ENCODE measurements around the gene IPO8.
"Not testable (repeated sequence)": the region's sequence is repeated elsewhere in the genome, so short reads cannot be mapped to it uniquely, and the experiment has no call there.

Gene IPO8

GRCh38 chr12:30687265-30687986 lies 8.2 kb downstream of the IPO8 start:
- no peak for DNase-seq (ENCODE audit: low read depth)

DNA sequence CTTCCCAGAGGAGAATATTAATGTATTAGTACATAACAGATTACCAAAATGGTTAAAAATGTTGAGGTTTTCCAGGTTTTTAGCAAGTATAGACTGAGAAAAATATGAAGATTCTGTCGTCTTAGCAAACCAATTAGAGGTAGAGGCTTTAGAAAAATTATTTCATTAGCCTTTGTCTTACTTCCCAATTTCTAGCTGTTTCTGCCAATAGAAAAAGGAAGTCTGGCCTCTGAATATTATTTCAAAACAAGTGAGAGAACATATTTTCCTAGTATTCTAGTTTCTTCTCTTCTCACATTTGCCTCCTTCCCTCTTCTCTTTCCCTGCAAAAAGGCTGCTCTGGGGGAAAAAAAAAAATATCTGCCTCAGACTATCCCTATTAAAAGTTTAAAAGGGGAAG lies 16.4 kb downstream of the IPO8 start:
- DNase-seq (ENCODE audit: low read depth): no peak

GRCh38 chr12:30678221-30678620 lies 17.4 kb downstream of the IPO8 start:
- no peak for DNase-seq (ENCODE audit: low read depth)

GRCh38 chr12:30661210-30661609 lies 34.5 kb downstream of the IPO8 start:
- no peak for DNase-seq (ENCODE audit: low read depth)

- no peak for DNase-seq (ENCODE audit: low read depth)
Observed at GRCh38 chr12:30652034-30652696, 43.5 kb downstream of the IPO8 start.

DNA sequence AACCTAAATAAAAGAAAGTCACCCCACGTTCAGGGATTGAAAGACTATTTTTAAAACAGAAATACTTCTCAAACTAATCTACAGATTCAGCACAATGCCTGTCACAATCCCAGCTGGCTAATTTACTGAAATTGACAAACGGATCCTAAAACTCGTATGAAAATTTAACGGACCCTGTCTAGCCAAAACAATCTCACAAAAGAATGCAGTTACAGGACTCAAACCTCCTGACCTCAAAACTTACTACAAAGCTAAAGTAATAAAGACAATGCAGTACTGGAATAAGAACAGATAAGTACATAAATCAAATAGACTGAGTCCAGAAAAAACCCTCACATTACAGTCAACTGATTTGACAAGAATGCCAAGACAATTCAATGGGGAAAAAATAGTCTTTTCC lies 48.8 kb downstream of the IPO8 start:
- no peak for DNase-seq (ENCODE audit: low read depth)

GRCh38 chr12:30643366-30643765 lies 52.3 kb downstream of the IPO8 start:
- no peak for DNase-seq (ENCODE audit: low read depth)

DNA sequence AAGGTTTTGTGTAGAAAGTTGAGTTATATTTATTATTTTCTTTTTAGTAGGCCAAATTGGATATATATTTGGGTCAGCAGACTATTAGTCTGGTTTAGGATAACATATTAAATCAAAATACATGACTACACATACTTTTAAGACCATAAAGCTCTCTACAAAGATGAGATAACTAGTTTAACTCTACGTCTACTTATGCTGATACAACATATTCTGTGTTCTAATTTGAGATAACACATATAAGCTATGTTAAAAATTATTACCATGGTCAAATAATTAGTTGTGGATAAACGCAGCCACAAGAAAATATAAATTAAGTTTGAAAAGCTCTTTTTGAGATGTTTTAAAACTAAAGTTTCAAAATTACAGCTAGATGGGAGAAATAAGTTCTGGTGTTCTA lies 55.3 kb downstream of the IPO8 start:
- DNase-seq (ENCODE audit: low read depth): no peak

GRCh38 chr12:30635385-30635784 lies 60.3 kb downstream of the IPO8 start:
- no peak for DNase-seq (ENCODE audit: low read depth)

GRCh38 chr12:30631740-30632139 lies 63.9 kb downstream of the IPO8 start:
- no peak for DNase-seq (ENCODE audit: low read depth)

GRCh38 chr12:30630979-30631285 lies 64.7 kb downstream of the IPO8 start:
- no peak for DNase-seq (ENCODE audit: low read depth)

- DNase-seq (ENCODE audit: low read depth): no peak
Observed at GRCh38 chr12:30630076-30630978, 65.3 kb downstream of the IPO8 start.

GRCh38 chr12:30626847-30627246 lies 68.8 kb downstream of the IPO8 start:
- DNase-seq (ENCODE audit: low read depth): no peak

GRCh38 chr12:30624009-30624408 lies 71.7 kb downstream of the IPO8 start:
- no peak for DNase-seq (ENCODE audit: low read depth)

DNA sequence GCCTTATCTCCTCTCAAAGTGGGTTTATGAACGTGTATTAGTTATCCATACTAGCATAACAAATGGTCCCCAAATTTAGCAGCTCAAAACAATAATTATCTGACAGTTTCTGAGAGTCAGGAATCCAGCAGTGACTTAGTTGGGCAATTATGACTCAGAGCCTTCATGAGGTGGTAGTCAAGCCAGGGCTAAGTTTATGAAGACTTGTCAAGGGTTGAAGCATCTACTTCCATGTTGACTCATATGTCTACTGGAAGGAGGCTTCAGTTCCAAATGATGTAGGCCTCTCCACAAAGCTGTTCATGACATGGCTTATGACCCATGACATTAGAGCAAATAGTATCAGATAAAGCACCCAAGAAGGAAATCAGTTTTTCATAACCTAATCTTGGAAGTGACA lies 73.2 kb downstream of the IPO8 start:
- DNase-seq (ENCODE audit: low read depth): no peak

DNA sequence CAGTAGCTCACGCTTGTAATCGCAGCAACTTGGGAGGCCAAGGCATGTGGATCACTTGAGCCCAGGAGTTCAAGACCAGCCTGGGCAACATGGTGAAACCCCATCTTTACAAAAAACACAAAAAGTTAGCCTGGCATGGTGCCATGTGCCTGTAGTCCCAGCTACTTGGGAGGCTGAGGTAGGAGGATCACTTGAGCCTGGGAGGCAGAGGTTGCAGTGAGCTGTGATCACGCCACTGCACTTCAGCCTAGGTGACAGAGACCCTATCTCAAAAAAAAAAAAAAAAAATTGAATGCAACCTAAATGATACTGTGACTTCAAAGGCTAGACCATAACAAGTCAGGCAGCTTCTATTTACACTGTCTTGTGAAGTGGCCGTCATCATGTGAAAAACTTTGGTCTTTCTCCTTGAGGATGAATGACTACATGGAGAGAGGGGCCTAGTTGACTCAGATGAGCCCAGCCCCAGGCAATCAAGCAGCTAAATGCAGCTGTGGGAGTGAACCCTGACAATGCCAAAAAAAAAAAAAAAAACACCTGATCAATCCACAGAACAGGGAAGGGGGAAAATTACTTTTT lies 73.9 kb downstream of the IPO8 start:
- DNase-seq (ENCODE audit: low read depth): not testable (repeated sequence)

- no peak for DNase-seq (ENCODE audit: low read depth)
Observed at GRCh38 chr12:30617346-30618016, 78.2 kb downstream of the IPO8 start.

DNA sequence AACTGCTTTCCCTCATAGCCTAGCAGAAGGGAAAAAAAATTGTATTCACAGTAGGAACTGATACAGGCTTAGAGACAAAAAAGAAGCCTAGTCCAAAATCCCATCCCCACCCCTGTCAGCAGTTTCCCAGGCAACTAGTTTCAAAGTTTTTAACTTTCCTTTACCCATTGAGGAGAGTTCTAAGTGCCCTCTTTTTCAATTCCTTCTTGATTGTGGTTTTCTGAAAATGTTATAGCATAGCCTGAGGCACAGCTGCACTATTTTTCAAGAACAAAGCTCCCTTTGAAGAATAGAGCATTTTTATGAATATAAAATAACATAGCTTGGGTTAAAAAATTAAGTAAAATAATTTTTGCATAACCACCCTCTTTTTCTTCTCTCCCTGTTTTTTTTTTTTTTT lies 81.6 kb downstream of the IPO8 start:
- DNase-seq (ENCODE audit: low read depth): no peak

GRCh38 chr12:30613119-30613830 lies 82.4 kb downstream of the IPO8 start:
- no peak for DNase-seq (ENCODE audit: low read depth)

- DNase-seq (ENCODE audit: low read depth): no peak
Observed at GRCh38 chr12:30610718-30611117, 85.0 kb downstream of the IPO8 start.

- not testable (repeated sequence) for DNase-seq (ENCODE audit: low read depth)
Observed at GRCh38 chr12:30609819-30610218, 85.8 kb downstream of the IPO8 start.

Data from T follicular helper cell (primary cell).